Fibroblast of the aortic adventitia (primary cell): ENCODE measurements around the gene ATXN7. TPM values are rescaled to one million over a fixed set of nuclear protein-coding genes. Genes with fewer than 3 reads are reported as not detected.
A peak's percentile ranks its signal among the peaks of the same experiment; 100 is the strongest.

ENCODE experiments used
- DNase-seq: peaks from one replicate; pipeline ENCODE4 v3.0.0-alpha.2; 2010; ENCODE audit warnings: low read depth
- H3K4me3 ChIP-seq: 2 replicates; pipeline ENCODE4 v1.5.1; 2011; ENCODE audit warnings: low read depth, mild to moderate bottlenecking, control low read depth, low read length, moderate library complexity
- total RNA-seq: library from RNA; depleted of rRNA; stranded (reverse); fragments of >200 nt; gene quantifications from 2 replicates; pipeline ENCODE4 v1.2.3, GENCODE V29; 2012; ENCODE audit warnings: low replicate concordance
- TF ChIP-seq, protein P1 (sequence below): IDR thresholded peaks from 2 replicates; pipeline ENCODE4 v1.5.1; 2011; ENCODE audit warnings: mild to moderate bottlenecking, low read length, control low read depth, inconsistent platforms; ENCODE audit not compliant: insufficient read depth

Gene ATXN7
- total RNA-seq, 1 donor: 21.0 TPM

DNA sequence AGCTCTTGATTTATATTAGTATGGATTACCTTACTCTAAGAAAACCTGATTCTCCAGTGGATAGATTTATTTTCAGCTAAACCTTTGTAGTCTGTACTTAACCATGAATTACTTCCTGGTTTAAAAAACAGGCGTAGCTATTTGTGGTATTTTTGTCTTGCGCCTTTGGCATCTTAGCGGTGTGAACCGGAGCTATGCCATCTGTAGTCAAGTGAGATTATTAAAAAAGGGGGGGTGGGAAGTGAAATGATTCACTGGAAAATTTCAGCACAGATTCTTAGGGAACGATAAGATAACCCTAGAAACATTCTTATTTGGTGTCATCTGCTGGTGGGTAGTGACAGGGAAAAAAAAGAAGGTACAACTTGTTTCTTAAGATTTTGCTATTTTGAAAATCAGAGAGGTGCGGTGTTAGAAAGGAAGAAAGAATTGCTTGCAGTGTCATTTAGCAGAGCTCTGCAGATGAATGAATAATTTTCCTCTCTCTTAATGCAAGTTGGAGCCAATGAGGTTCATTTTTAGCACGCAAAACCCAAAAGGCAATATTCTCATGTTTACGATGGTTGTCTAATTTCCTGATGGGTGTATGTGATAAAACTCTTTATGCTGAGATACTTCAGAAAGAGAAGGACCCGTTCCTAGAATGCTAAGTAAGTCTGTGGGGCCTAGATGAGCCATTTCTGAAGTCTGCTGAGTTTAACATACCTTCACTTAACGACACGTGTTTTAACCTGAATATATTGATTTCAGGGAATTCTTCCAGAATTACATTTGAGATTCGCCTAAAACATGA lies 115.6 kb downstream of the ATXN7 start:
- peak; percentile 36 for DNase-seq
- TF ChIP-seq, protein P1, sequence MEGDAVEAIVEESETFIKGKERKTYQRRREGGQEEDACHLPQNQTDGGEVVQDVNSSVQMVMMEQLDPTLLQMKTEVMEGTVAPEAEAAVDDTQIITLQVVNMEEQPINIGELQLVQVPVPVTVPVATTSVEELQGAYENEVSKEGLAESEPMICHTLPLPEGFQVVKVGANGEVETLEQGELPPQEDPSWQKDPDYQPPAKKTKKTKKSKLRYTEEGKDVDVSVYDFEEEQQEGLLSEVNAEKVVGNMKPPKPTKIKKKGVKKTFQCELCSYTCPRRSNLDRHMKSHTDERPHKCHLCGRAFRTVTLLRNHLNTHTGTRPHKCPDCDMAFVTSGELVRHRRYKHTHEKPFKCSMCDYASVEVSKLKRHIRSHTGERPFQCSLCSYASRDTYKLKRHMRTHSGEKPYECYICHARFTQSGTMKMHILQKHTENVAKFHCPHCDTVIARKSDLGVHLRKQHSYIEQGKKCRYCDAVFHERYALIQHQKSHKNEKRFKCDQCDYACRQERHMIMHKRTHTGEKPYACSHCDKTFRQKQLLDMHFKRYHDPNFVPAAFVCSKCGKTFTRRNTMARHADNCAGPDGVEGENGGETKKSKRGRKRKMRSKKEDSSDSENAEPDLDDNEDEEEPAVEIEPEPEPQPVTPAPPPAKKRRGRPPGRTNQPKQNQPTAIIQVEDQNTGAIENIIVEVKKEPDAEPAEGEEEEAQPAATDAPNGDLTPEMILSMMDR: no peak
- H3K4me3 ChIP-seq: no peak overlapping the region

DNA sequence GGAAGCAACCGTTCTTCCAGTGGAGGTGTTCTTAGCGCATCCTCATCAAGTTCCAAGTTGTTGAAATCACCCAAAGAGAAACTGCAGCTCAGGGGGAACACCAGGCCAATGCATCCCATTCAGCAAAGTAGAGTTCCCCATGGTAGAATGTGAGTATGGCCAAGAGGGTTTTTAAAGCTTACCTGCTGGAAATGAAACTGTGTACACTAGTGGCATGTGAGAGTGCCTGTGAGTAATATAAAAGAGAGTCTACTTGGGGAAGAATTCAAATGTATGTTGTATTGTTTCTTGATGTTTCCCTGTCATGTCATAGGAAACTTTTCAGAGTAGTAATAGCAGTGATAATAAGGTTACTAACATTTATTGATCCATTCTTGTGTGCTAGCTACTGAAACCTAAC lies 116.4 kb downstream of the ATXN7 start:
- DNase-seq: no peak

DNA sequence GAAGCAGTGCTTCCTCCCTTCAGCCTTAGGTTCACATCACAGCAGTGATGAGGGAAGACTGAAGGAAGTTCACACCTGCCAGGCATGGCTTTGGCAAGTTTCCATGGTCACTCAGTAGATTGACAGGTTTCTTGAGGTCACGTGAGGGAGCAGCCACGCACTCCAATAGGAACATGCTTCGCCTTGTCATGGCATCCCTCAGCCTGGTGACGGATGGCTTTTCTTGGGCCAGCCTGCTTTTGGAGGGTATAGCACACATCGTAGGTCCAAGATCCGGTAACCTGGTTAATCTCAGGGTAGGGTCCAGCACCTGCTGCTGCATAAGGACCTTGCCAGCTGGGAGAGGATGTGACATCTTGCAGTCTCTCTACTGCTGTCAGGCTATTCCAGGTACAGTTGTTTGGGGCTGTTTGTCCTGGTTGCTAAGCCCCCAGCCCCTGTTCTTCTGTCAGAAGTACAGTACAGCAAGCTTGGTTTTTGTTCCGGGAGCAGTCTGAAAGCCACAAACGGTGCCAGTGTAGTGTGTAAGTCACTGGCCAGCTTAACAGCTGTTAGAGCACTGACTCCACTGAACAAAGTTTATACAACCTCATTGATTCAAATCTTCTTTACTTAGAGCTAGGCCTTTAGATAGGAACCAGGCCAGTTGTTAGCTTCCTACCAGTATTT lies 117.3 kb downstream of the ATXN7 start:
- no peak for DNase-seq
- H3K4me3 ChIP-seq: no peak overlapping the region
- TF ChIP-seq, protein P1: no peak

More for the DNA sequence above, 116.4 kb downstream of the ATXN7 start:
- TF ChIP-seq, protein P1: no peak
- H3K4me3 ChIP-seq: no peak overlapping the region

DNA sequence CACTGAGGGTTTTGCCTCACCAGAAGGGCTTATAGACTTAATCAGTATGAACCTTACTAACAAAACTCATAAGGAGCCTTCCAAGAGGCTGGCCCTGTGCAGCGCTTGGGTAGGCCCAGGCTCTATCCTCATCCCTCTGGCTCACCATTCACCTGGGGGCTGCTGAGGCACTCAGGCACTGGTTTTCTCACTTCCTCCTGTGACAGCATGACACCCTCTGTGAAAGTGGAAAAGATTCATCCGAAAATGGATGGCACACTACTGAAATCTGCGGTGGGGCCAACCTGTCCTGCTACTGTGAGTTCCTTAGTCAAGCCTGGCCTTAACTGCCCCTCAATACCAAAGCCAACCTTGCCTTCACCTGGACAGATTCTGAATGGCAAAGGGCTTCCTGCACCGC lies 118.3 kb downstream of the ATXN7 start:
- no peak overlapping the region for H3K4me3 ChIP-seq
- DNase-seq: no peak
- TF ChIP-seq, protein P1: no peak

DNA sequence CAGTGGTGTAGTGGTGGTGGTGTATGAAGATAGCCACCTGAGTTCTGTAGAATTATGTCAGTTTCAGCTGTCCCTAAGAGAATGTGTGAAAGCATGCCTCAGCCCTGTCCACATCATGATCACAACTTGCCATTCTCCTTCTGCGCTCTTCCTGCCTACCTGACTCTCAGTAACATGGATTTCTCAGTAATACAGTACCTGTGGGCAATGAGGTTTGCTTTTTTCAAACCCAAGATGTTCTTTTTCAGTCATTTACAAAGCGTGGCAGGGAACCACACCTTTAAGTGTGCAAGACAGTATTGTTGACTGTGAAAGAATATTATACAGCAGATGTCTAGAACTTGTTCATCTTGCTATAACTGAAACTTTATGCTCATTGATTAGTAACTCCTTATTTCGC lies 120.7 kb downstream of the ATXN7 start:
- no peak for DNase-seq
- TF ChIP-seq, protein P1: no peak
- no peak overlapping the region for H3K4me3 ChIP-seq

DNA sequence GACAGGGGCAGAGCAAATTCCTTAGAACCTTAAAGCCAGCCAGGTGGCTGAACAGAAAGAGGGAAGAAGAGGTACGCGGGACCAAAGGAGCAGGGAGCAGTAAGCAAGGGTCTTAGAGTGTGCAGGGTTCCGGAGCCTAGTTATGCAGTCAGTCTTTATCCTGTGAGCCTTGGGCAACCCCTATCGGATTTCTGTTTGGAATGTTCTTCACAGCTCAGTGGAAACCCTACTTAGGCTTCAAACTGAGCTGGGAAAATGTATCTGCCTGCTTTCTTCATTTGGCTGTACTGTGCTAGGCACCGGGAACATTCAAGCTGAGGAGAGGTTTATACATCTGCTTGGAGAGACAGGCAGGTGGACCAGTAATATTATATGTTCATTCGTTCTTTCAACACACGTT lies 122.5 kb downstream of the ATXN7 start:
- no peak for DNase-seq
- TF ChIP-seq, protein P1: no peak

More for the DNA sequence above, 122.5 kb downstream of the ATXN7 start:
- no peak overlapping the region for H3K4me3 ChIP-seq
